PFSK-1 (cell line): ENCODE data around the gene PPP2CA.

ENCODE experiments used
- FOXP2 ChIP-seq: optimal IDR thresholded peaks from 2 replicates; pipeline ENCODE3; 2011; ENCODE audit warnings: borderline replicate concordance, control low read depth, inconsistent platforms; ENCODE audit not compliant: insufficient read depth; ENCODE audit errors: extremely low read length, extremely low read depth
- POLR2AphosphoS5 ChIP-seq: IDR thresholded peaks from 2 replicates; pipeline ENCODE4 v1.6.1; 2012; ENCODE audit warnings: low read depth, mild to moderate bottlenecking, control low read depth, low read length, moderate library complexity
- REST ChIP-seq, 2 experiments: IDR thresholded peaks; 2 replicates each; pipeline versions ENCODE4 v1.6.1 to v1.8.0; 2011 to 2012; ENCODE audit warnings: low read depth in 2 of 2, low read length in 2 of 2, control low read depth in 1 of 2, inconsistent platforms in 1 of 2, mild to moderate bottlenecking in 1 of 2, moderate library complexity in 1 of 2; ENCODE audit not compliant: insufficient read depth in 1 of 2
- SIN3A ChIP-seq: IDR thresholded peaks from 2 replicates; pipeline ENCODE4 v1.6.1; 2012; ENCODE audit warnings: mild to moderate bottlenecking, low read length, moderate library complexity, borderline replicate concordance; ENCODE audit not compliant: insufficient read depth
- TAF1 ChIP-seq: IDR thresholded peaks from 2 replicates; pipeline ENCODE4 v1.6.1; 2012; ENCODE audit warnings: low read length, control low read depth, borderline replicate concordance; ENCODE audit not compliant: insufficient read depth

PPP2CA gene

DNA sequence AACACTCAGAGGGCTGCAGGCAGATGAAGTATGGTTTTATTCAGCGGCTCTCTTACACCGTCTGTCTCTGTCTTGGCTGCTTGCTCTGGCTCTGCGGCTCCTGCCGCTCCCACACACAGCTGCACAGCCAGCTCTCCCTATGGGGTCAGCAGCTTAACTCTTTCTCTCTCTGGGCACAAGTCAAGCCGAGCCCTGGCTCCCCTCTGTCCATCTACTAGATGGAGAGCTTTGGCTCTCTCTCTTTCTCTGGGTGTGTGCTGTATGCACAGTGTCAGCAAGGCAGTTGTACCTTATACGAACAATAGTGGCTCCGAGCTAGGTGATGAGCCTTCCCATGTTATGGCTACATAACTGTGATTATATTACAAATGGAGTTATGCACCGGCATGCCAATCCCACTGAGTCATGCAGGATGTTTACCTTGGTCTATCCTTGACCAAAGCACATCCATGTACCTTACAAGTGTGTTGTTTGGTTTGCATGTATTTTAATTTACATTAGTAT, 19.3 kb upstream of the PPP2CA start:
- TF ChIP-seq REST (IDR thresholded peaks at IDR 0.05; ENCODE audit: insufficient read depth in 1 of 2, low read depth in 2 of 2, low read length in 2 of 2) (no peak), SIN3A (no peak), POLR2AphosphoS5 (no peak), FOXP2 (no peak)

- TF ChIP-seq SIN3A = no peak
- TF ChIP-seq FOXP2 = peak; percentile 69
These were observed 16.3 kb upstream of the PPP2CA start for GRCh38 chr5:134242146-134242545.

- TF ChIP-seq REST (IDR thresholded peaks at IDR 0.05; ENCODE audit: insufficient read depth in 1 of 2, low read depth in 2 of 2, low read length in 2 of 2) = no peak
- no peak for TF ChIP-seq FOXP2
- TF ChIP-seq SIN3A = no peak
- TF ChIP-seq POLR2AphosphoS5 = no peak
- TF ChIP-seq TAF1 = no peak
These were observed 14.6 kb upstream of the PPP2CA start for GRCh38 chr5:134240421-134240962.

- no peak for TF ChIP-seq POLR2AphosphoS5
These were observed 10.9 kb upstream of the PPP2CA start for GRCh38 chr5:134236820-134237219.

GRCh38 chr5:134236318-134236717, 10.4 kb upstream of the PPP2CA start:
- TF ChIP-seq SIN3A = no peak
- no peak for TF ChIP-seq POLR2AphosphoS5
- no peak for TF ChIP-seq TAF1
- no peak for TF ChIP-seq FOXP2
- no peak for TF ChIP-seq REST (IDR thresholded peaks at IDR 0.05; ENCODE audit: insufficient read depth in 1 of 2, low read depth in 2 of 2, low read length in 2 of 2)

- no peak for TF ChIP-seq SIN3A
These were observed 2.8 kb upstream of the PPP2CA start for GRCh38 chr5:134228624-134229023.

DNA sequence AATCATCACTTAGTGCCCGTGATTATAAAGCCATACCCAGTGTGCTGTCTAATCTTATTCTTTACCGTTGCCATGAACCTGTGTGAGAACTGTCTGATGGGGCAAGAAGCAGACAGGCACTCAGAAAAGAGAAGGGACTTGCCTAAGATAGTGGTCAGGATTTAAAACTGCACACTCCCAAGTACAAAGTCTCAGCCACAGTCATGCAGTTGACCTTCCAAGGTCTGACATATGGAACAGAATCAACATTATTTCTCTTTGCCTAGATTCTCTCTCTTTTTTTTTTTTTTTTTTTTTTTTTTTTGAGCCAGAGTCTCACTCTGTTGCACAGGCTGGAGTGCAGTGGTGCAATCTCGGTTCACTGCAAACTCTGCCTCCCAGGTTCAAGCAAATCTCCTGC, 1.9 kb upstream of the PPP2CA start:
- TF ChIP-seq FOXP2 (no peak), TAF1 (no peak), POLR2AphosphoS5 (no peak), SIN3A (no peak), REST (IDR thresholded peaks at IDR 0.05; ENCODE audit: insufficient read depth in 1 of 2, low read depth in 2 of 2, low read length in 2 of 2) (no peak)
